CD14-positive monocyte (primary cell): ENCODE results near the gene CRABP2. TPM values are rescaled to one million over a fixed set of nuclear protein-coding genes. Genes with fewer than 3 reads are reported as not detected.

Source experiments
- DNase-seq, 3 donors: peaks; one replicate each; pipeline ENCODE4 v3.0.0-alpha.2; 2011 to 2022
- H2AFZ ChIP-seq: 2 replicates; pipeline ENCODE4 v1.6.0; 2012; ENCODE audit warnings: mild to moderate bottlenecking, low read depth, low read length, inconsistent platforms; ENCODE audit not compliant: insufficient read depth, poor library complexity, severe bottlenecking
- H3K27ac ChIP-seq, 2 donors: 1 replicate in 1 of 2; 2 replicates in 1 of 2; pipeline ENCODE4 v1.5.1; 2012 to 2013; ENCODE audit warnings: low read length in 2 of 2, control low read depth in 1 of 2, inconsistent platforms in 1 of 2, low read depth in 1 of 2, mild to moderate bottlenecking in 1 of 2
- H3K27me3 ChIP-seq, 2 donors: one replicate each; pipeline versions ENCODE4 v1.6.0 to v1.6.1; 2011 to 2013; ENCODE audit warnings: low read length in 2 of 2; ENCODE audit not compliant: control insufficient read depth in 2 of 2, insufficient read depth in 2 of 2
- H3K36me3 ChIP-seq, 2 donors: replicated peaks in 1 of 2; 1 replicate in 1 of 2; 2 replicates in 1 of 2; pipeline versions ENCODE4 v1.5.1 to v1.6.1; 2012 to 2013; ENCODE audit warnings: low read length in 2 of 2, control low read depth in 1 of 2, inconsistent platforms in 1 of 2, mild to moderate bottlenecking in 1 of 2; ENCODE audit not compliant: insufficient read depth in 2 of 2, control insufficient read depth in 1 of 2
- H3K4me1 ChIP-seq, 2 donors: 1 replicate in 1 of 2; 2 replicates in 1 of 2; pipeline versions ENCODE4 v1.5.1 to v1.6.1; 2012 to 2013; ENCODE audit warnings: low read length in 2 of 2, control low read depth in 1 of 2, inconsistent platforms in 1 of 2, mild to moderate bottlenecking in 1 of 2, moderate library complexity in 1 of 2; ENCODE audit not compliant: insufficient read depth in 2 of 2, control insufficient read depth in 1 of 2
- H3K4me2 ChIP-seq: replicated peaks from 2 replicates; pipeline ENCODE3; 2012; ENCODE audit warnings: low read length, moderate library complexity, mild to moderate bottlenecking; ENCODE audit not compliant: poor library complexity, severe bottlenecking; ENCODE audit errors: extremely low read depth
- H3K4me3 ChIP-seq, 3 experiments: fragments of 200-600 bp in 1 of 3; sonication (generic) in 1 of 3; replicated peaks in 1 of 3; 1 replicate in 2 of 3; 2 replicates in 1 of 3; pipeline ENCODE4 v1.5.1; 2011 to 2013; ENCODE audit warnings: low read length in 3 of 3, mild to moderate bottlenecking in 3 of 3, control low read depth in 2 of 3, low read depth in 2 of 3, inconsistent platforms in 1 of 3, moderate library complexity in 1 of 3
- H3K79me2 ChIP-seq: 2 replicates; pipeline ENCODE4 v1.6.0; 2012; ENCODE audit warnings: mild to moderate bottlenecking, control low read depth, inconsistent platforms, low read length, moderate library complexity; ENCODE audit not compliant: insufficient read depth
- H3K9ac ChIP-seq: 2 replicates; pipeline ENCODE4 v1.6.0; 2017; ENCODE audit warnings: low read length, mild to moderate bottlenecking; ENCODE audit not compliant: insufficient read depth, poor library complexity, severe bottlenecking
- H3K9me3 ChIP-seq, 2 donors: replicated peaks in 1 of 2; 1 replicate in 1 of 2; 2 replicates in 1 of 2; pipeline versions ENCODE4 v1.5.1 to v1.6.1; 2012 to 2013; ENCODE audit warnings: low read length in 2 of 2, control low read depth in 1 of 2; ENCODE audit not compliant: control insufficient read depth in 1 of 2, insufficient read depth in 1 of 2
- H4K20me1 ChIP-seq: 2 replicates; pipeline ENCODE4 v1.6.0; 2012; ENCODE audit warnings: mild to moderate bottlenecking, low read length, control low read depth, moderate library complexity; ENCODE audit not compliant: insufficient read depth
- H3K27ac Mint-ChIP-seq, 7 donors: one replicate each; pipeline ENCODE4 v1.8.0; 2020; ENCODE audit warnings: mild to moderate bottlenecking in 7 of 7, mixed read lengths in 7 of 7, moderate library complexity in 6 of 7, inconsistent platforms in 2 of 7
- H3K27me3 Mint-ChIP-seq, 3 donors: one replicate each; pipeline ENCODE4 v1.8.0; 2021 to 2022; ENCODE audit warnings: low read depth in 3 of 3, mild to moderate bottlenecking in 3 of 3, mixed read lengths in 3 of 3, moderate library complexity in 3 of 3, inconsistent platforms in 1 of 3
- H3K36me3 Mint-ChIP-seq, 2 donors: one replicate each; pipeline ENCODE4 v1.8.0; 2020; ENCODE audit warnings: mixed read lengths in 2 of 2, inconsistent platforms in 1 of 2, mild to moderate bottlenecking in 1 of 2
- H3K4me1 Mint-ChIP-seq: one replicate; pipeline ENCODE4 v1.8.0; 2020; ENCODE audit warnings: mild to moderate bottlenecking, mixed read lengths
- H3K4me3 Mint-ChIP-seq, 2 donors: one replicate each; pipeline ENCODE4 v1.8.0; 2020; ENCODE audit warnings: mild to moderate bottlenecking in 2 of 2, mixed read lengths in 2 of 2, moderate library complexity in 1 of 2
- H3K9me3 Mint-ChIP-seq, 7 donors: one replicate each; pipeline ENCODE4 v1.8.0; 2020 to 2022; ENCODE audit warnings: mixed read lengths in 7 of 7, mild to moderate bottlenecking in 6 of 7, moderate library complexity in 6 of 7, inconsistent platforms in 2 of 7
- CTCF ChIP-seq: fragments of 200-600 bp; IDR thresholded peaks from one replicate; pipeline ENCODE4 v1.8.0; 2022; ENCODE audit warnings: antibody characterized with exemption, mild to moderate bottlenecking
- WGBS: methylation state at CpG from one replicate; pipeline ENCODE4 v1.1.5; 2013; ENCODE audit warnings: missing lambda C conversion rate; ENCODE audit not compliant: insufficient coverage; 5-methylcytosine and 5-hydroxymethylcytosine counted together
- intact Hi-C, 2 donors: fragments of 100-400 bp; cut with micrococcal nuclease; formaldehyde crosslinking; loops; one replicate each; pipeline versions ENCODE4 v1.15.0 to v1.15.1; 2023
- polyA plus RNA-seq, 3 donors: library from polyadenylated mRNA; depleted of rRNA in 1 of 3; unstranded in 2 of 3; stranded (reverse) in 1 of 3; fragments of 300-500 nt in 2 of 3; fragments of >200 nt in 1 of 3; fragmentation: Illumina TruSeq in 2 of 3; gene quantifications; 1 replicate in 2 of 3; 2 replicates in 1 of 3; pipeline ENCODE4 v1.2.3, GENCODE V29; 2012 to 2021

CRABP2 gene
- polyA plus RNA-seq, 3 donors: 0.23 to 1.8 TPM; not detected in 1

- H3K9ac ChIP-seq: no peak overlapping the region
- no peak for TF ChIP-seq CTCF
- intact Hi-C loops: loop anchor here in 1 of 2 donors (5.0 kb wide), 1 partner anchor 65 kb away; the partner anchor contains the start of genes ISG20L2 and METTL25B
Observed at GRCh38 chr1:156662800-156663055, 42.7 kb downstream of the CRABP2 start.

GRCh38 chr1:156662005-156662799, 43.2 kb downstream of the CRABP2 start:
- Histone ChIP-seq H2AFZ (no peak overlapping the region), H3K4me3 (peak overlapping the region in 1 of 3 experiments; percentile 50), H3K4me1 (peaks cover 71 to 85% of the 10 kb centered on the region in 2 donors), H3K27ac (peak overlapping the region in 1 of 2 donors; percentile 28), H3K79me2 (no peaks in the 10 kb centered on the region), H3K9ac (peak overlapping the region; percentile 16), H3K4me2 (peak overlapping the region; percentile 64), H3K9me3 (peaks cover 0 to under 1% of the 10 kb centered on the region in 2 donors), H3K27me3 (peaks cover 2 to 24% of the 10 kb centered on the region in 2 donors), H3K36me3 (no peaks in the 10 kb centered on the region), H4K20me1 (no peaks in the 10 kb centered on the region)
- Mint-ChIP-seq H3K4me3 (peak overlapping the region; percentile 32 to 77), H3K27ac (peak overlapping the region; percentile 22 to 86 (median 57)), H3K4me1 (peaks cover 74% of the 10 kb centered on the region), H3K36me3 (no peaks in the 10 kb centered on the region), H3K27me3 (peaks cover 34 to 53% (median 34%) of the 10 kb centered on the region in 3 donors), H3K9me3 (peaks cover 0 to 4% (median 3%) of the 10 kb centered on the region in 7 donors)
- WGBS: 48% methylated on average over 8 of the region's 12 CpGs
- no peak for TF ChIP-seq CTCF
- DNase-seq: peak in 2 of 3 donors; percentile 40 to 59
- intact Hi-C loops: loop anchor here in 1 of 2 donors (5.0 kb wide), 1 partner anchor 65 kb away; the partner anchor contains the start of genes ISG20L2 and METTL25B

More at GRCh38 chr1:156662800-156663055, 42.7 kb downstream of the CRABP2 start:
- Mint-ChIP-seq H3K9me3 (peaks cover 0 to 1% (median 0%) of the 10 kb centered on the region in 7 donors), H3K27ac (peak overlapping the region in 2 of 7 donors; percentile 5 to 57), H3K4me1 (peaks cover 68% of the 10 kb centered on the region), H3K4me3 (peak overlapping the region in 1 of 2 donors; percentile 53), H3K27me3 (peaks cover 29 to 48% (median 29%) of the 10 kb centered on the region in 3 donors), H3K36me3 (no peaks in the 10 kb centered on the region)
- Histone ChIP-seq H3K27ac (no peak overlapping the region), H3K4me3 (no peak overlapping the region), H3K27me3 (peaks cover 0 to 19% of the 10 kb centered on the region in 2 donors), H3K9me3 (no peaks in the 10 kb centered on the region), H3K79me2 (no peaks in the 10 kb centered on the region), H2AFZ (no peak overlapping the region), H4K20me1 (no peaks in the 10 kb centered on the region), H3K4me2 (no peak overlapping the region), H3K36me3 (no peaks in the 10 kb centered on the region), H3K4me1 (peaks cover 66 to 80% of the 10 kb centered on the region in 2 donors)
- DNase-seq: no peak
- 100% methylated on average over 5 of the region's 5 CpGs for WGBS
